ENCODE data around the gene NUDT6. TPM values are rescaled to one million over a fixed set of nuclear protein-coding genes. Genes with fewer than 3 reads are reported as not detected.

Gene NUDT6
- total and polyA plus RNA-seq, 7 donors, result 3.3 to 7.6 (median 4.0) TPM

- Histone ChIP-seq H3K27ac (no peak overlapping the region), H3K36me3 (ENCODE audit: insufficient read depth in 1 of 2, low read depth in 1 of 2) (no peaks in the 10 kb centered on the region), H3K4me3 (no peak overlapping the region), H3K9me3 (no peaks in the 10 kb centered on the region), H3K4me1 (no peaks in the 10 kb centered on the region), H3K27me3 (ENCODE audit: insufficient read depth in 3 of 3, low read length in 2 of 3) (no peaks in the 10 kb centered on the region)
- no peak for DNase-seq
- TF ChIP-seq CTCF (IDR thresholded peaks at IDR 0.05), result no peak
- no peak for ATAC-seq
- WGBS, 3 donors, result 66 to 86% (median 83%) methylated on average over 2 of the region's 2 CpGs
- intact Hi-C loops (cut with DNase I), result no loop called here
Measured at GRCh38 chr4:122861172-122861943, 61.0 kb downstream of the NUDT6 start.

- Histone ChIP-seq H3K36me3 (ENCODE audit: insufficient read depth in 1 of 2, low read depth in 1 of 2) (no peaks in the 10 kb centered on the region), H3K27me3 (ENCODE audit: insufficient read depth in 3 of 3, low read length in 2 of 3) (no peaks in the 10 kb centered on the region), H3K9me3 (no peaks in the 10 kb centered on the region), H3K4me1 (no peaks in the 10 kb centered on the region), H3K27ac (no peak overlapping the region), H3K4me3 (no peak overlapping the region)
- no peak for TF ChIP-seq CTCF (IDR thresholded peaks at IDR 0.05)
- ATAC-seq (no peak), DNase-seq (no peak)
- WGBS, 3 donors, result 62 to 70% (median 69%) methylated on average over 2 of the region's 2 CpGs
- intact Hi-C loops (cut with DNase I), result no loop called here
Measured at GRCh38 chr4:122858705-122859104, 63.7 kb downstream of the NUDT6 start.

- TF ChIP-seq CTCF (IDR thresholded peaks at IDR 0.05), result no peak
- no peak for DNase-seq
- Histone ChIP-seq H3K4me1 (no peaks in the 10 kb centered on the region), H3K27me3 (ENCODE audit: insufficient read depth in 3 of 3, low read length in 2 of 3) (no peaks in the 10 kb centered on the region), H3K27ac (no peak overlapping the region), H3K9me3 (no peaks in the 10 kb centered on the region), H3K4me3 (no peak overlapping the region), H3K36me3 (ENCODE audit: insufficient read depth in 1 of 2, low read depth in 1 of 2) (no peaks in the 10 kb centered on the region)
- ATAC-seq, result no peak
- 91 to 98% (median 97%) methylated on average over 2 of the region's 2 CpGs for WGBS, 3 donors
- intact Hi-C loops (cut with DNase I), result no loop called here
Measured at GRCh38 chr4:122857160-122857559, 65.2 kb downstream of the NUDT6 start.

GRCh38 chr4:122855353-122855890, 67.0 kb downstream of the NUDT6 start:
- DNase-seq (no peak), ATAC-seq (no peak)
- no peaks in the 10 kb centered on the region for H3K36me3 ChIP-seq (ENCODE audit: insufficient read depth in 1 of 2, low read depth in 1 of 2)
- TF ChIP-seq CTCF (IDR thresholded peaks at IDR 0.05), result no peak
- H3K4me1 ChIP-seq, result no peaks in the 10 kb centered on the region
- no peaks in the 10 kb centered on the region for H3K27me3 ChIP-seq (ENCODE audit: insufficient read depth in 3 of 3, low read length in 2 of 3)
- no peaks in the 10 kb centered on the region for H3K9me3 ChIP-seq
- intact Hi-C loops (cut with DNase I), result no loop called here
- WGBS, 3 donors, result 45 to 70% (median 64%) methylated on average over 2 of the region's 2 CpGs
- no peak overlapping the region for H3K4me3 ChIP-seq
- no peak overlapping the region for H3K27ac ChIP-seq

All from psoas muscle (tissue), 8 donors.